ENCODE results near the gene TBC1D32.

- TF ChIP-seq POLR2AphosphoS5 (IDR thresholded peaks at IDR 0.05) = no peak
- TF ChIP-seq CTCF (IDR thresholded peaks at IDR 0.05) = no peak
- TF ChIP-seq EP300 (IDR thresholded peaks at IDR 0.05) = no peak
Observed at GRCh38 chr6:121158438-121158837, 175.8 kb downstream of the TBC1D32 start.
